KMS-11 (cell line): Measurements from ENCODE around the gene PRKCSH.

ENCODE experiments used
- H2AFZ ChIP-seq: fragments of 200-600 bp; sonication (generic); 2 replicates; pipeline ENCODE4 v1.6.1; 2016; ENCODE audit warnings: antibody characterized with exemption, mixed run types, low read depth
- H3K27ac ChIP-seq: fragments of 200-600 bp; sonication (generic); 2 replicates; pipeline ENCODE4 v1.6.1; 2016; ENCODE audit warnings: mild to moderate bottlenecking, mixed run types
- H3K27me3 ChIP-seq: fragments of 200-600 bp; sonication (generic); 2 replicates; pipeline ENCODE4 v1.6.1; 2017; ENCODE audit warnings: mild to moderate bottlenecking, low read depth, mixed run types, moderate library complexity; ENCODE audit not compliant: insufficient read depth
- H3K36me3 ChIP-seq: fragments of 200-600 bp; sonication (generic); 2 replicates; pipeline ENCODE4 v1.6.1; 2017; ENCODE audit warnings: mild to moderate bottlenecking, mixed run types; ENCODE audit not compliant: insufficient read depth
- H3K4me1 ChIP-seq: fragments of 200-600 bp; sonication (generic); 2 replicates; pipeline ENCODE4 v1.6.1; 2016; ENCODE audit warnings: mild to moderate bottlenecking, low read depth, mixed run types; ENCODE audit not compliant: poor library complexity, severe bottlenecking
- H3K4me2 ChIP-seq: fragments of 200-600 bp; sonication (generic); 2 replicates; pipeline ENCODE4 v1.7.0; 2016; ENCODE audit warnings: mild to moderate bottlenecking, mixed run types
- H3K4me3 ChIP-seq: fragments of 200-600 bp; sonication (generic); IDR thresholded peaks from 2 replicates; pipeline ENCODE4 v1.6.1; 2017; ENCODE audit warnings: low read depth, low read length, mixed read lengths; ENCODE audit not compliant: insufficient read depth
- H3K79me2 ChIP-seq: fragments of 200-600 bp; sonication (generic); 2 replicates; pipeline ENCODE4 v1.6.1; 2016; ENCODE audit warnings: low read depth, mixed run types; ENCODE audit not compliant: insufficient read depth
- H3K9ac ChIP-seq: fragments of 200-600 bp; sonication (generic); 2 replicates; pipeline ENCODE4 v1.6.1; 2016; ENCODE audit warnings: mild to moderate bottlenecking, mixed run types
- H4K20me1 ChIP-seq: fragments of 200-600 bp; sonication (generic); 2 replicates; pipeline ENCODE4 v1.6.1; 2016; ENCODE audit warnings: mild to moderate bottlenecking, mixed run types; ENCODE audit not compliant: insufficient read depth
- CTCF ChIP-seq: fragments of 200-600 bp; sonication (generic); conservative IDR thresholded peaks from 2 replicates; pipeline ENCODE4 v1.6.1; 2017; ENCODE audit warnings: low read depth, mild to moderate bottlenecking, antibody characterized with exemption, low read length, moderate library complexity, mixed read lengths

The PRKCSH gene

GRCh38 chr19:11408591-11408990, 26.8 kb upstream of the PRKCSH start:
- Histone ChIP-seq H3K4me3 (no peak overlapping the region), H3K4me1 (no peaks in the 10 kb centered on the region), H4K20me1 (no peaks in the 10 kb centered on the region), H3K27me3 (peaks cover 2% of the 10 kb centered on the region; the same call in 1 of the 2 replicates), H3K9ac (no peak overlapping the region), H3K4me2 (no peak overlapping the region), H3K27ac (no peak overlapping the region), H2AFZ (no peak overlapping the region), H3K79me2 (no peaks in the 10 kb centered on the region), H3K36me3 (no peaks in the 10 kb centered on the region)
- TF ChIP-seq CTCF, result no peak

- Histone ChIP-seq H2AFZ (no peak overlapping the region), H3K4me2 (no peak overlapping the region), H3K4me1 (no peaks in the 10 kb centered on the region), H4K20me1 (no peaks in the 10 kb centered on the region), H3K36me3 (no peaks in the 10 kb centered on the region), H3K79me2 (no peaks in the 10 kb centered on the region), H3K9ac (no peak overlapping the region), H3K4me3 (no peak overlapping the region), H3K27me3 (peaks cover 11% of the 10 kb centered on the region; the same call in 1 of the 2 replicates), H3K27ac (no peak overlapping the region)
- no peak for TF ChIP-seq CTCF
Observed at GRCh38 chr19:11410682-11411081, 24.8 kb upstream of the PRKCSH start.

GRCh38 chr19:11414544-11414943, 20.9 kb upstream of the PRKCSH start:
- Histone ChIP-seq H3K36me3 (no peaks in the 10 kb centered on the region), H3K79me2 (no peaks in the 10 kb centered on the region), H3K4me2 (no peak overlapping the region), H3K27ac (no peak overlapping the region), H3K27me3 (peaks cover 31% of the 10 kb centered on the region; the same call in 1 of the 2 replicates), H3K4me3 (no peak overlapping the region), H3K9ac (no peak overlapping the region), H3K4me1 (no peaks in the 10 kb centered on the region), H2AFZ (no peak overlapping the region), H4K20me1 (no peaks in the 10 kb centered on the region)
- no peak for TF ChIP-seq CTCF

- no peak overlapping the region for H2AFZ ChIP-seq
- peaks cover 44% of the 10 kb centered on the region for H3K27me3 ChIP-seq
- TF ChIP-seq CTCF, result no peak
- no peak overlapping the region for H3K4me3 ChIP-seq
- no peaks in the 10 kb centered on the region for H3K36me3 ChIP-seq
- H3K9ac ChIP-seq, result no peak overlapping the region
- H3K79me2 ChIP-seq, result no peaks in the 10 kb centered on the region
- H3K4me1 ChIP-seq, result peaks cover 4% of the 10 kb centered on the region
- H4K20me1 ChIP-seq, result no peaks in the 10 kb centered on the region
- H3K4me2 ChIP-seq, result no peak overlapping the region
- no peak overlapping the region for H3K27ac ChIP-seq
Observed at GRCh38 chr19:11416346-11417052, 18.9 kb upstream of the PRKCSH start.
